Astrocyte (in vitro differentiated cells and primary cell): Measurements from ENCODE around the gene ADCY5.

Experiments
- CTCF ChIP-seq: IDR thresholded peaks from 2 replicates; pipeline ENCODE4 v1.5.1; 2011; ENCODE audit warnings: low read depth, mild to moderate bottlenecking, inconsistent platforms, low read length, moderate library complexity; ENCODE audit not compliant: insufficient read depth
- EZH2 ChIP-seq: IDR thresholded peaks from 2 replicates; pipeline ENCODE4 v1.6.1; 2012; ENCODE audit warnings: mild to moderate bottlenecking, low read length, inconsistent platforms; ENCODE audit not compliant: insufficient read depth

- TF ChIP-seq CTCF, result no peak
- no peak for TF ChIP-seq EZH2
These were observed 148.3 kb downstream of the ADCY5 start for GRCh38 chr3:123300583-123300982.
